Fibroblast of pulmonary artery (primary cell): ENCODE measurements around the gene GLYR1.

Source experiments
- DNase-seq: peaks from one replicate; pipeline ENCODE4 v3.0.0-alpha.2; 2010; ENCODE audit warnings: low read depth
- H3K4me3 ChIP-seq: replicated peaks from 2 replicates; pipeline ENCODE4 v1.5.1; 2011; ENCODE audit warnings: low read depth, mild to moderate bottlenecking, control low read depth, low read length, moderate library complexity
- CTCF ChIP-seq: IDR thresholded peaks from 2 replicates; pipeline ENCODE4 v1.5.1; 2011; ENCODE audit warnings: mild to moderate bottlenecking, control low read depth, low read length, inconsistent platforms; ENCODE audit errors: missing control alignments

The GLYR1 gene

GRCh38 chr16:4776141-4776705, 70.9 kb downstream of the GLYR1 start:
- TF ChIP-seq CTCF, result no peak
- no peak overlapping the region for H3K4me3 ChIP-seq
- DNase-seq, result no peak

- no peak for DNase-seq
- no peak overlapping the region for H3K4me3 ChIP-seq
- no peak for TF ChIP-seq CTCF
Measured at GRCh38 chr16:4775005-4775404, 72.1 kb downstream of the GLYR1 start.

GRCh38 chr16:4772351-4772750, 74.7 kb downstream of the GLYR1 start:
- TF ChIP-seq CTCF, result no peak
- no peak overlapping the region for H3K4me3 ChIP-seq
- no peak for DNase-seq

- no peak overlapping the region for H3K4me3 ChIP-seq
- no peak for DNase-seq
- TF ChIP-seq CTCF, result no peak
Measured at GRCh38 chr16:4771646-4772045, 75.4 kb downstream of the GLYR1 start.

GRCh38 chr16:4769306-4769638, 77.8 kb downstream of the GLYR1 start:
- no peak for TF ChIP-seq CTCF
- DNase-seq, result no peak
- H3K4me3 ChIP-seq, result peak overlapping the region; percentile 70

- no peak for TF ChIP-seq CTCF
- DNase-seq, result peak; percentile 95
- H3K4me3 ChIP-seq, result peak overlapping the region; percentile 70
Measured at GRCh38 chr16:4768549-4769305, 78.4 kb downstream of the GLYR1 start.
